NCI-H1436 (cell line): Measurements from ENCODE around the gene OLFM3.

Experiments
- DNase-seq: peaks from one replicate; lab custom pipeline; 2025; lab: John Stamatoyannopoulos, UW

The OLFM3 gene

DNA sequence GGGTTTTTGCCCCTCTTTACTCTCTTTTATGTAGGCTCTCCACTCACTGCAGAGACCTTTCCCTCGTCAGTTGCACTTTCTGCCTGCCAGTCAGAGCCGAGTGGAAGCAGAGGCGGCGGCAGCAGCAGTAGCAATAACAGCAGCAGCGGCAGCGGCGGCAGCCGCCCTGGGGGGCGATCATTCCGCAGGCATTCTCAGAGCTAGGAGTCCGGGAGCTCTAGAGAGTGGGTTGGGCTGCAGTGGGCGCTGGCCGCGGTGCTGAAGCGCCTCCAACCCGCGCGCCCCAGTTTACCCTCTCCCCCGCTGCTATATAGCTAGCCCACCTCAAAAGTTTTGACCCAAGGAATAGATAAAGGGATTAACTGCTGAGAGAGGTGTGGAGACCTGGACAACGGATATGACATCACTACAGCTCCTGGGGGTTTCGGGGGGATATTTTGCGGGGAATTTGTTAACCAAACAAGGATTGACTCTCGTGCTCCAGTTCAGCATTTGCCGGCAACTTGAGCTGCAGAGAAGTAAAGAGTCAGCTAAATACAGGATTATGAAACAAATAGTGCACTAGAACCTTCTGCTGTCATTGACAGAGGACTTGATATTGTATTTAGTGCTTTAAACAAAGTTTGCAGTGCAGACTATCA lies at the start of gene OLFM3:
Gene OLFM3 (minus strand): TSS at position 102 of the 641 bp plus-strand sequence.
- DNase-seq: no peak

DNA sequence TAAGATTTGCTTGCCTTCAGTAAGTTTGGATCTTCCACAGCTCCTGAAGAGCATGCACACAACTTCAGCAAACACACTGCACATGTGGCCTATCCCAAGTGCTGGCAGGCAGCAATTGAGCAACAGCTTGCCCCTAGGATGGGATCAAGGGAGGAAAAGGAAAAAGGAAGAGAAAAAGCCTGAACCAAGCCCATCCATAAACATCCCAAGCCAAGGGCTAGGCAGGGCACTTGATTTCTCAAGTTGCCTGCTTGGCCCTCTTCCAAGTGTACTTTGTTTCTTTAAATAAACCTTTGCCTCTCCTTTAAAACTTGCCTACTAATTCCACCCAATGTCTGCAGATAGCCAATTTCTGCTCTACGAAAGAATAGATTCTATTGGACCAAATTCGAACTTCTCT lies 49.0 kb upstream of the OLFM3 start:
- no peak for DNase-seq

- DNase-seq: no peak
Observed at GRCh38 chr1:102032534-102032933, 35.8 kb upstream of the OLFM3 start.

- no peak for DNase-seq
Observed at GRCh38 chr1:102019530-102019929, 22.8 kb upstream of the OLFM3 start.

- no peak for DNase-seq
Observed at GRCh38 chr1:102015728-102016127, 19.0 kb upstream of the OLFM3 start.

- no peak for DNase-seq
Observed at GRCh38 chr1:102002057-102002456, 5.3 kb upstream of the OLFM3 start.

DNA sequence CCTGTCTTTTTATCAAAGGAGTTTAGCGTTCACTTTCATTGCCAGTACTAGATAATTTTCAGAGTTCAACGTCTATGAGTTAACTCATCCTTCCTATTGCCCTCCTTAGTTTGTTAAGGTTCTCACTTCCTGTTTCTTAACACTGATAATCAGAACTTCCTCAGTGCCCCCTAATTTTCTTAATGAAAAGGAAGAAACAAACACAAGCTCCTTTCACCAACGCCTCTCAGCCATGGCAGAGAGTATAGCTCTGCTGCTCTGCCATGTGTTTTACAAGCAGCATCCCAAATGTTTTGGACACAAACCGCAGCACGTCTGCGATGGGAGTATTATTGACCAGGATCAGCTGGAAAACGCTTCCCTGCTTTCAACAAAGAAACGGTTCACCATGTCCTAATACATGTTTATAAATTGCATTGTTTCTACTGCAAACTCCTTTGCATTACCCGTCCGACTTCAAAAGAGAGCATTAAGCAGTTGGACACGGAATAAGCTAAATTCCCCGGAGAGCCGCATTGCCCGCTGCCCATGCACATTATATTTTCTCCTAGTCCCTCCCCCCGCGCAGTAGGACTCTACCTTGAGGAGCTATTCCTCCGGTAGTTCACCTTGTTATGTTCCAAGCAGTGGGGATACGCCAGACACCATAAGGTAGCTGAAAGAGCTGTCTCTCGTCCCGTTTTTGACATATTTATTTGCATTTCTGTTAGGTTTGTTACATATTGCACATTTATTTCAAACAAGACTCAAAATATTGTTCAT lies 561 bp downstream of the OLFM3 start:
- no peak for DNase-seq

DNA sequence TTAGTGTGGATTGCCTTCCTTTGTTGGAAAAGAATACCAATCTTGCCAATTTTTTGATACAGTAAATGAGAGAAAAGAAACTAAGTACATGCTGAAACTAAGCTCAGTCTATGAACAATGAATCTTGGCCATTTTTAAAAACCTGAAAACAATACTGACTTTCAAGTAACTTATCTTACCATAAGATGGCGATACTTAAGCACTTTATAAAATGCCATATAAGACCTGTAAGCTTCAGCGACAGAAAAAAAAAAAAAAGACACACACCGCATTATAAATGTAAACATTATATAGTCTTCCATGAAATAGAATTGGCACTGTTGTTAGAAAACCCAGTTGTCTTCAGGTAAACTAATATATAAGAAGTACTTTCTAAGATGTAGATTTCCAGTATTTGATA lies 3.0 kb downstream of the OLFM3 start:
- DNase-seq: no peak

GRCh38 chr1:101992821-101993575 lies 3.7 kb downstream of the OLFM3 start:
- no peak for DNase-seq

- DNase-seq: no peak
Observed at GRCh38 chr1:101980974-101981373, 15.8 kb downstream of the OLFM3 start.

GRCh38 chr1:101977266-101977665 lies 19.5 kb downstream of the OLFM3 start:
- DNase-seq: no peak

- DNase-seq: no peak
Observed at GRCh38 chr1:101976161-101976560, 20.6 kb downstream of the OLFM3 start.

DNA sequence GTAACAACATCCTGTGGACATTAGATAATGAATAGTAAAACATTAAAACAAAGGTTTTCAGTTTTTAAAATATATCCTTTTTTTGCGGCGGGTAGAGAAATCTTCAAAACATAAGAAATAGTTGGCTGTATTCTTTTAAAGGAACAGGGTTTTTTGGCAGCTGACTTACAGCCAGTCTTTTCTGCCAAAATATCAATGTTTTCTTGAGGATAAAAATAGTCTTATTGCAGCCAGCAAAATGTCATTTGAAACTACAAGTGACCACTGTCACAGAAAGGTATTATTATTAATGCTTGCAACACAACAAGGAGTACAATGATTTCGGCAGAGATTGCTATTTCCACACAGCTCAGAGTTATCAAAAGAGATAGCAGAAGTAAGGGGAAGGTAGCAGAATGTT lies 21.4 kb downstream of the OLFM3 start:
- no peak for DNase-seq

GRCh38 chr1:101974599-101975274 lies 22.0 kb downstream of the OLFM3 start:
- DNase-seq: no peak

DNA sequence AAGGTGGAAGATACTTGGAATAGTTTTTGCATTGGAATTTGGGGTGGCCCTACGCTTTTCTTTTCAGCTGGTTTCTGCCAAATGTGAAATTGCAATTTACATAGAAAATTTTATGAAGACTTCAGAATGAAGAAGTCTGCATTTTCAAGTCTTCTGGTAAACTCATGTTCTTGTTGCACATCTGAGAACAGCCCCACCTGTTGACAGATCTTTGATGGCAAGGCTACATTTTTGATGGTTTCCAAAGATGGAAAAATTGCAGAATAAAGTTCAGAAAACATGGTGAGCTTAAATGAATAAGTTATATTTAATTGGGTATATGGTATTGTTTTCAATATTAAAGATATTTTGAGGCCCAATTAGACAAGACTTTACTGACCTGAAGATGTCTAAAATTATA lies 25.4 kb downstream of the OLFM3 start:
- DNase-seq: no peak

- no peak for DNase-seq
Observed at GRCh38 chr1:101967871-101968270, 28.9 kb downstream of the OLFM3 start.

GRCh38 chr1:101965341-101965740 lies 31.4 kb downstream of the OLFM3 start:
- DNase-seq: no peak

DNA sequence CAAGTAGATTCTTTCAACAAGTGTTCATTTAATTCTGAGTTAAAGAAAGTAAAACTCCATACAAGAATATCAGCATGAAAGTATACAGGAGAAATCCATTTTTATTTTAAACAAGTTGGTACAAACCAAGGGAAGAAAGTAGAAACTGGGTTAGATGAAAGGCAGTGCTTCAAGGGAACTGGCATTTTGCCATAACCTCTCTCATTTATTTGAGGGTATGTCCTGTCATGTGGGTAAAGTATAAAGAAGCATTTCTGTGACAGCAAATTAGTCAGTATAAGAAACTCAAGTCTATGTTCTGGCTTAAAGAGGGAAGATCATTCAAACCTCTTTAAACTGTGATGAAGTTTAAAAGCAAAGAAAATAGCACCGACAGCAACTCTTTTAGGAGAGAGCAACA lies 32.0 kb downstream of the OLFM3 start:
- DNase-seq: no peak

- DNase-seq: no peak
Observed at GRCh38 chr1:101960142-101960541, 36.6 kb downstream of the OLFM3 start.

DNA sequence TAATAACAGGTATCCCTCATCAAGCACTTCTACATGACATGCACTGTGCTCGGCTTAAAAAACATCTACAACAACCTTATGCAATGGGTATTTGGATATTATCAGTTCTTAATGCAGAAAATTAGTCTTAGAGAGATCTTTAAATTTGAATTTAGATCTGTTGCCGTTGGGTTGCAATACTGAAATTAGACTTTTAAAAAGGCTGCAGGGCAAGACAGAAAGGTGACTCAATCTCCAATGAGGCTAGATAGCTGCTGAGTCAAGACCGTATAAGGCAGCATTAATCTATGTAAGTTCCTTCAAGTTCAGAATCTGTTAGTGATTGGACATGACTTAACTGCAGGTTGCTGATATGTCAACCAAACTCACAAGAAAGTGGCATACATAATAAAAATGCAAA lies 37.3 kb downstream of the OLFM3 start:
- DNase-seq: no peak

GRCh38 chr1:101957771-101958170 lies 39.0 kb downstream of the OLFM3 start:
- DNase-seq: no peak

DNA sequence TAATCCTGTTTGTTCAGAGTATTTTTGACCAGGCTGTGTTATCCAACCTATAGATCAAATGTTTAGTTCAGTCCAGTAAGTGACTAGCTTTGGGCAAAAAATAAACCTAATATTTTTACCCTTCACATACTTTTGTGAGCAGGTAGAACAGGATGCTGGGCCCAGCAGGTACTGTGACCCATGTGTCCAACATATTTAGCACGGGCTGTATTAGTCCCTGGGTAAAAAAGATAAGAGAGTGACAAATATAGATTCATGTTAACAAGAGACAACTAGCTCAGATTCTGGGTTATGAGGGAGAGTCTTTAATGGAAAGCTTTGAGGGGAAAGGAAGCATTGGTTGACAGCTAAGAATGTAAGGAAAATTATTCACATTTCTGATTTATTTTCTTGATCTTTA lies 43.1 kb downstream of the OLFM3 start:
- no peak for DNase-seq

GRCh38 chr1:101945884-101946283 lies 50.8 kb downstream of the OLFM3 start:
- no peak for DNase-seq
